ENCODE results near the gene PCA3.

DNA sequence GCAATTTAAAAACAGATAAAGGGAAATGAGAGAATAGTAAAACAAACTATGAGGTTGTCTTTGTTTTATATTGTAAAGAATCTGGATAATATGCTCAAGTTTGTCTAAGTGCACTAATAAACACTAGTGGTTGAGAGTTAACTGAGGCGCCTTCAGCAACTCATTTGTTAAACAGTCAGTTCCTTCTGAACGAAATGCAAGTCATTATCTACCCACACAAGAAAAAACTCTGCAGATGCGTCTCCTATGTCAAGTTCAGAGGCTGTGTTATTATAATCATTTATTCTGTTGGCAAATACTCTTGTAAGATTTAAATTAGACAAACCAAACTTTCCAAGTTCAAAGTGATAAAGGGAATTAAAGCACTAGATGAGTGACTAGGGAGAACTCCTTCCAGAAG lies 20.3 kb upstream of the PCA3 start:
- TF ChIP-seq, protein P1, sequence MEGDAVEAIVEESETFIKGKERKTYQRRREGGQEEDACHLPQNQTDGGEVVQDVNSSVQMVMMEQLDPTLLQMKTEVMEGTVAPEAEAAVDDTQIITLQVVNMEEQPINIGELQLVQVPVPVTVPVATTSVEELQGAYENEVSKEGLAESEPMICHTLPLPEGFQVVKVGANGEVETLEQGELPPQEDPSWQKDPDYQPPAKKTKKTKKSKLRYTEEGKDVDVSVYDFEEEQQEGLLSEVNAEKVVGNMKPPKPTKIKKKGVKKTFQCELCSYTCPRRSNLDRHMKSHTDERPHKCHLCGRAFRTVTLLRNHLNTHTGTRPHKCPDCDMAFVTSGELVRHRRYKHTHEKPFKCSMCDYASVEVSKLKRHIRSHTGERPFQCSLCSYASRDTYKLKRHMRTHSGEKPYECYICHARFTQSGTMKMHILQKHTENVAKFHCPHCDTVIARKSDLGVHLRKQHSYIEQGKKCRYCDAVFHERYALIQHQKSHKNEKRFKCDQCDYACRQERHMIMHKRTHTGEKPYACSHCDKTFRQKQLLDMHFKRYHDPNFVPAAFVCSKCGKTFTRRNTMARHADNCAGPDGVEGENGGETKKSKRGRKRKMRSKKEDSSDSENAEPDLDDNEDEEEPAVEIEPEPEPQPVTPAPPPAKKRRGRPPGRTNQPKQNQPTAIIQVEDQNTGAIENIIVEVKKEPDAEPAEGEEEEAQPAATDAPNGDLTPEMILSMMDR (IDR thresholded peaks at IDR 0.05): no peak
- TF ChIP-seq, protein P2, sequence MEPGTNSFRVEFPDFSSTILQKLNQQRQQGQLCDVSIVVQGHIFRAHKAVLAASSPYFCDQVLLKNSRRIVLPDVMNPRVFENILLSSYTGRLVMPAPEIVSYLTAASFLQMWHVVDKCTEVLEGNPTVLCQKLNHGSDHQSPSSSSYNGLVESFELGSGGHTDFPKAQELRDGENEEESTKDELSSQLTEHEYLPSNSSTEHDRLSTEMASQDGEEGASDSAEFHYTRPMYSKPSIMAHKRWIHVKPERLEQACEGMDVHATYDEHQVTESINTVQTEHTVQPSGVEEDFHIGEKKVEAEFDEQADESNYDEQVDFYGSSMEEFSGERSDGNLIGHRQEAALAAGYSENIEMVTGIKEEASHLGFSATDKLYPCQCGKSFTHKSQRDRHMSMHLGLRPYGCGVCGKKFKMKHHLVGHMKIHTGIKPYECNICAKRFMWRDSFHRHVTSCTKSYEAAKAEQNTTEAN (CRISPR knock-in tag; IDR thresholded peaks at IDR 0.05): no peak
- no peak for TF ChIP-seq NR3C1 (CRISPR knock-in tag; conservative IDR thresholded peaks at IDR 0.05; ENCODE audit: low read depth)
- TF ChIP-seq, protein P3, sequence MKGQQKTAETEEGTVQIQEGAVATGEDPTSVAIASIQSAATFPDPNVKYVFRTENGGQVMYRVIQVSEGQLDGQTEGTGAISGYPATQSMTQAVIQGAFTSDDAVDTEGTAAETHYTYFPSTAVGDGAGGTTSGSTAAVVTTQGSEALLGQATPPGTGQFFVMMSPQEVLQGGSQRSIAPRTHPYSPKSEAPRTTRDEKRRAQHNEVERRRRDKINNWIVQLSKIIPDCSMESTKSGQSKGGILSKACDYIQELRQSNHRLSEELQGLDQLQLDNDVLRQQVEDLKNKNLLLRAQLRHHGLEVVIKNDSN (CRISPR knock-in tag; IDR thresholded peaks at IDR 0.05): no peak
- TF ChIP-seq, protein P4, sequence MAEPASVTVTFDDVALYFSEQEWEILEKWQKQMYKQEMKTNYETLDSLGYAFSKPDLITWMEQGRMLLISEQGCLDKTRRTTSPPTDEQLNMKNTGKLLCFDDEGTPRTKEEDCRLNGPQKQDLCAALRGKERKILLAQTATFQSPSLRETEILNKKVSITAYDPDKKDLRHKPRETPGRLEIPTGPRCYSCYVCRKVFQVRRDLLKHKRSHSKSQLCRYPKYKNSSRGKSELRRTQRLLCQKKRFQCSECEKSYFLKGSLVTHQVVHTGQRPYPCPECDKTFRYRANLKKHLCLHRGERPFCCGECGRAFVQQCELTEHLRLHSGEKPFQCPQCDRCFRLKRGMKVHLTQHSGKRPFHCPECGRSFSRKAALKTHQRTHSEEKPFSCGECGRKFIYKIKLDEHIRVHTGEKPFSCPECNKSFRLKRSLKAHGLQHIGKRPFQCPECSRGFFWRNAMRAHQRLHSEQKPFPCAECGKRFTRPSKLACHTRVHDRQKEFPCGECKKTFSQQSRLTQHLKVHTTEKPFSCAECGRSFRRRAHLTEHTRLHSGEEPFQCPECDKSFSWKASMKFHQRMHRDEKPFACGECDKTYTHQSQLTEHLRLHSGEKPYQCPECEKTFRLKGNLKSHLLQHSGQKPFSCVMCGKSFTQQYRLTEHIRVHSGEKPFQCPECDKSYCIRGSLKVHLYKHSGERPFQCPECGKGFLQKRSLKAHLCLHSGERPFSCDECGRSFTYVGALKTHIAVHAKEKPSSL (CRISPR knock-in tag; conservative IDR thresholded peaks at IDR 0.05): no peak
- TF ChIP-seq TEAD4 (CRISPR knock-in tag; IDR thresholded peaks at IDR 0.05): no peak
- TF ChIP-seq FOXJ3 (CRISPR knock-in tag; IDR thresholded peaks at IDR 0.05; ENCODE audit: borderline replicate concordance): no peak

Measured in WTC11 (cell line).